ENCODE data around the gene TBX2. TPM values are rescaled to one million over a fixed set of nuclear protein-coding genes. Genes with fewer than 3 reads are reported as not detected.

The TBX2 gene
- total RNA-seq, 1 donor from 2014 or later: 1.1 TPM

GRCh38 chr17:61400066-61400716 lies 548 bp downstream of the TBX2 start:
- DNase-seq (ENCODE audit: low spot score, unreplicated experiment): no peak
- Mint-ChIP-seq H3K9me3 (ENCODE audit: low read depth) (no peaks in the 10 kb centered on the region), H3K27me3 (peaks cover 67% of the 10 kb centered on the region), H3K36me3 (ENCODE audit: insufficient read depth) (no peaks in the 10 kb centered on the region), H3K4me3 (ENCODE audit: low read depth) (peak overlapping the region; percentile 49), H3K4me1 (ENCODE audit: low read depth) (peaks cover 11% of the 10 kb centered on the region), H3K27ac (no peak overlapping the region)
- TF ChIP-seq, protein P1, sequence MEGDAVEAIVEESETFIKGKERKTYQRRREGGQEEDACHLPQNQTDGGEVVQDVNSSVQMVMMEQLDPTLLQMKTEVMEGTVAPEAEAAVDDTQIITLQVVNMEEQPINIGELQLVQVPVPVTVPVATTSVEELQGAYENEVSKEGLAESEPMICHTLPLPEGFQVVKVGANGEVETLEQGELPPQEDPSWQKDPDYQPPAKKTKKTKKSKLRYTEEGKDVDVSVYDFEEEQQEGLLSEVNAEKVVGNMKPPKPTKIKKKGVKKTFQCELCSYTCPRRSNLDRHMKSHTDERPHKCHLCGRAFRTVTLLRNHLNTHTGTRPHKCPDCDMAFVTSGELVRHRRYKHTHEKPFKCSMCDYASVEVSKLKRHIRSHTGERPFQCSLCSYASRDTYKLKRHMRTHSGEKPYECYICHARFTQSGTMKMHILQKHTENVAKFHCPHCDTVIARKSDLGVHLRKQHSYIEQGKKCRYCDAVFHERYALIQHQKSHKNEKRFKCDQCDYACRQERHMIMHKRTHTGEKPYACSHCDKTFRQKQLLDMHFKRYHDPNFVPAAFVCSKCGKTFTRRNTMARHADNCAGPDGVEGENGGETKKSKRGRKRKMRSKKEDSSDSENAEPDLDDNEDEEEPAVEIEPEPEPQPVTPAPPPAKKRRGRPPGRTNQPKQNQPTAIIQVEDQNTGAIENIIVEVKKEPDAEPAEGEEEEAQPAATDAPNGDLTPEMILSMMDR (IDR thresholded peaks at IDR 0.05; ENCODE audit: unreplicated experiment): no peak

DNA sequence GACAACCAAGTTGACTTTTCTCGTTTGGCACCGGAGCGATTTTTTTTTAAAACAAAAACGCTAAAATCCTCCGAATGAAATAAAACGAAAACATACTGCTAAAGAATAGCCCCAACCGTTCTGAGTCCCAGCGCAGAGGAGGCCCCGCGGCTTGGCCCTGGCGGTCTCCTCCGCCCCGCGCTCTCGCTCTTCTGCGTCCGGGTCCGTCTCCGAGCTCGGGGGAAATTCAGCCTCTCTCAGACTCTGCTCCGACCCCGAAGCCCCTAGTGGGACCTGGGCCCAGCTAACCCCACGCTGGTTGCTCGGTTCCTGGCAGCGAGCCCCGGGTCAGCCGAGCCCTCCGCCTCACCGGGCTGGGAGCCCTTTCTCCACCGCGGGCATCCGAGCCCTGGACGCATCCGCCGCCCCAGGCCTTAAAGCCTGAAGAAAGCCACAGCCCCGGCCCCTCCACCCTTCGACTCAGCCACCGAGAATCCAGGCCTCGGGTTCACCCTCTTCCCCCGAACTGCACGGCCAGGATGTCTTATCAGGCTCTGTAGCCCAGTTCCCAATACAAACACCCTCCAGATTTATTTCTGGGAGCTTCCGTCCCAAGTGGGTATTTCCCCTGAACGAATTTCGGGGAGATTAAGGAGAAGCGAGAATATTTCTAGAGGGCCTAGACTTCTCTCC lies 1.2 kb downstream of the TBX2 start:
- Mint-ChIP-seq H3K27ac (no peak overlapping the region), H3K4me1 (ENCODE audit: low read depth) (peaks cover 9% of the 10 kb centered on the region), H3K4me3 (ENCODE audit: low read depth) (peak overlapping the region; percentile 49), H3K27me3 (peaks cover 60% of the 10 kb centered on the region), H3K9me3 (ENCODE audit: low read depth) (no peaks in the 10 kb centered on the region), H3K36me3 (ENCODE audit: insufficient read depth) (no peaks in the 10 kb centered on the region)
- no peak for DNase-seq (ENCODE audit: low spot score, unreplicated experiment)
- TF ChIP-seq, protein P1 (IDR thresholded peaks at IDR 0.05; ENCODE audit: unreplicated experiment): no peak

DNA sequence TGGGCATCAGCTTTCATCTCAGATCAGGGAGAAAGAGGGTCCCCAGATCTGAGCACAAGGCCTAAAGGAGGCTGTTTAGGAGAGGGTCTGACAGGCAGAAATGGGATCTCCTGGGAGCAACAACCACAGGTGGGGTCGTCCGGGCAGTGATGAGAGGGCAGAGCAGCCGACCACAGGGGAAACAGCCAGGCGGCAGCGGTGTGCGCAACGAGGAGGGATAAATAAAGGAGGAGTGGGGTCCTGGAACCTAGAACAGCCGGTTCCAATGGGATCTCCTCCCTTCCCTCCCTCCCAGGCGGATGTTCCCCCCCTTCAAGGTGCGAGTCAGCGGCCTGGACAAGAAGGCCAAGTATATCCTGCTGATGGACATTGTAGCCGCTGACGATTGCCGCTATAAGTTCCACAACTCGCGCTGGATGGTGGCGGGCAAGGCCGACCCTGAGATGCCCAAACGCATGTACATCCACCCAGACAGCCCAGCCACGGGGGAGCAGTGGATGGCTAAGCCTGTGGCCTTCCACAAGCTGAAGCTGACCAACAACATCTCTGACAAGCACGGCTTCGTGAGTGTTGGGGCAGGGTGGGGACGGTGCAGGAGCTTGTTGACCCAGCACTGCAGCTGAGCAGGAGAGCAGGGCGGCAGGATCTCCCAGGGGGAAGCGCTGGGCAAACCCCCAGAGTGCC lies 1.9 kb downstream of the TBX2 start:
- H3K4me1 Mint-ChIP-seq (ENCODE audit: low read depth): peaks cover 9% of the 10 kb centered on the region
- H3K27ac Mint-ChIP-seq: no peak overlapping the region
- TF ChIP-seq, protein P1 (IDR thresholded peaks at IDR 0.05; ENCODE audit: unreplicated experiment): no peak
- H3K9me3 Mint-ChIP-seq (ENCODE audit: low read depth): no peaks in the 10 kb centered on the region
- H3K4me3 Mint-ChIP-seq (ENCODE audit: low read depth): peak overlapping the region; percentile 49
- peaks cover 65% of the 10 kb centered on the region for H3K27me3 Mint-ChIP-seq
- no peaks in the 10 kb centered on the region for H3K36me3 Mint-ChIP-seq (ENCODE audit: insufficient read depth)
- DNase-seq (ENCODE audit: low spot score, unreplicated experiment): no peak

GRCh38 chr17:61402073-61402541 lies 2.5 kb downstream of the TBX2 start:
- Mint-ChIP-seq H3K4me3 (ENCODE audit: low read depth) (no peak overlapping the region), H3K9me3 (ENCODE audit: low read depth) (no peaks in the 10 kb centered on the region), H3K27ac (no peak overlapping the region), H3K27me3 (peaks cover 71% of the 10 kb centered on the region), H3K4me1 (ENCODE audit: low read depth) (peaks cover 9% of the 10 kb centered on the region), H3K36me3 (ENCODE audit: insufficient read depth) (no peaks in the 10 kb centered on the region)
- TF ChIP-seq, protein P1 (IDR thresholded peaks at IDR 0.05; ENCODE audit: unreplicated experiment): no peak
- no peak for DNase-seq (ENCODE audit: low spot score, unreplicated experiment)

Measured in progenitor cell of endocrine pancreas (in vitro differentiated cells).